ENCODE data around the gene NAV2.

The NAV2 gene

DNA sequence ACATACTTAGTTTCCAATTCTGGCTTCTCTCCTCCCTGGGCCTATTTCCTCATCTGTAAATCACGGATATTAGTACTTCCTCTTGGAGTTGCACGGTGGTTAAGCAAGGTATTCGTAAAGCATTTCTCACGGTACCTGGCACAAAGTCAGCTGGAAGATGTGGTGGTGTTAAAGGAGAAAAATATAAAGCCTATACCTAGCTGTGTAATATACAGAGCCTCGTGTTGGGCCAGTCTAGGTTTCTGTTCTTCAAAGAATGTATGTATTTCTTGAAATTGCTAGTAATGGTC is 400.5 kb downstream of the NAV2 start:
- peak overlapping the region; percentile 86 for H2BK5ac ChIP-seq (ENCODE audit: low read depth, low read length, poor library complexity)
- peak overlapping the region; percentile 98 for H3K27ac ChIP-seq (ENCODE audit: low read depth, low read length)
- peak overlapping the region; percentile 86 for H2BK120ac ChIP-seq (ENCODE audit: insufficient read depth, low read length, poor library complexity)
- H3K36me3 ChIP-seq (ENCODE audit: control insufficient read depth in 1 of 2, insufficient read depth in 2 of 2, low read length in 2 of 2), result peaks cover 30 to 49% of the 10 kb centered on the region in 2 experiments
- peak overlapping the region; percentile 79 for H4K8ac ChIP-seq (ENCODE audit: low read depth, low read length)
- no peaks in the 10 kb centered on the region for H3K9me3 ChIP-seq (ENCODE audit: insufficient read depth, low read depth, low read length)
- no peaks in the 10 kb centered on the region for H3K79me2 ChIP-seq (ENCODE audit: control insufficient read depth, insufficient read depth, low read length, poor library complexity)
- no CpG with 5 or more reads among the region's 5 CpGs for WGBS (ENCODE audit: extremely low coverage, insufficient coverage, insufficient read length)
- H4K91ac ChIP-seq (ENCODE audit: low read depth, low read length), result peak overlapping the region; percentile 92
- peaks cover 14% of the 10 kb centered on the region for H3K79me1 ChIP-seq (ENCODE audit: low read length)
- peak overlapping the region; percentile 87 for H2BK12ac ChIP-seq (ENCODE audit: low read length)
- H3K23ac ChIP-seq (ENCODE audit: low read length), result no peak overlapping the region
- no peak overlapping the region for H4K12ac ChIP-seq (ENCODE audit: low read depth, low read length)
- H3K4me2 ChIP-seq (ENCODE audit: low read length), result no peak overlapping the region
- no peak overlapping the region for H2AFZ ChIP-seq (ENCODE audit: insufficient read depth, low read length, poor library complexity)
- H3K27me3 ChIP-seq (ENCODE audit: insufficient read depth, low read length), result no peaks in the 10 kb centered on the region
- peak overlapping the region; percentile 82 for H3K14ac ChIP-seq (ENCODE audit: low read length)
- no peak overlapping the region for H3K4me3 ChIP-seq (ENCODE audit: low read depth, low read length)
- H3K4ac ChIP-seq (ENCODE audit: low read depth, low read length), result peak overlapping the region; percentile 17
- H3K4me1 ChIP-seq (ENCODE audit: control insufficient read depth in 1 of 2, insufficient read depth in 2 of 2, low read length in 2 of 2), result peaks cover 14 to 29% of the 10 kb centered on the region in 2 experiments
- no peak overlapping the region for H3K18ac ChIP-seq (ENCODE audit: low read length)
- no peak overlapping the region for H3K9ac ChIP-seq (ENCODE audit: low read length)
- no peak overlapping the region for H2AK5ac ChIP-seq (ENCODE audit: low read length)
- no peak for DNase-seq

DNA sequence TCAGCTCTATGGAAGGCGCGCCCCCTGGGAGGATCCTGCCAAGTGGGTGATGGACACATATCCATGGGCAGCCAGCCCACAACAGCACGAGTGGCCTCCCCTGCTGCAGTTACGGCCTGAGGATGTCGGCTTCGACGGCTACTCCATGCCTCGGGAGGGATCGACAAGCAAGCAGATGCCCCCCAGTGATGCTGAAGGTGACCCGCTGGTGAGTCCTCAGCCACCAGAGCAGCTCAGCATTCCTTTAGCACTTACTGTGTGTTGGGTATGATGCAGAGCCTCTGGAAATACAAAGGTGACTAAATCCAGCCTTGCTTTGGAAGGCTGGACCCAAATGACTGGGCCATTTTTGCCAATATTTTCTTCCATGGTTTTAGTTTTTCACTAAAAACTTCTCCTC is 402.0 kb downstream of the NAV2 start:
- no peak overlapping the region for H2BK5ac ChIP-seq (ENCODE audit: low read depth, low read length, poor library complexity)
- no peaks in the 10 kb centered on the region for H3K9me3 ChIP-seq (ENCODE audit: insufficient read depth, low read depth, low read length)
- H3K4me3 ChIP-seq (ENCODE audit: low read depth, low read length), result no peak overlapping the region
- no peak overlapping the region for H2AFZ ChIP-seq (ENCODE audit: insufficient read depth, low read length, poor library complexity)
- H3K4me2 ChIP-seq (ENCODE audit: low read length), result no peak overlapping the region
- H4K8ac ChIP-seq (ENCODE audit: low read depth, low read length), result no peak overlapping the region
- H3K23ac ChIP-seq (ENCODE audit: low read length), result no peak overlapping the region
- H3K4ac ChIP-seq (ENCODE audit: low read depth, low read length), result no peak overlapping the region
- peaks cover 40 to 58% of the 10 kb centered on the region in 2 experiments for H3K36me3 ChIP-seq (ENCODE audit: control insufficient read depth in 1 of 2, insufficient read depth in 2 of 2, low read length in 2 of 2)
- H3K27ac ChIP-seq (ENCODE audit: low read depth, low read length), result no peak overlapping the region
- DNase-seq, result no peak
- H4K12ac ChIP-seq (ENCODE audit: low read depth, low read length), result no peak overlapping the region
- WGBS (ENCODE audit: extremely low coverage, insufficient coverage, insufficient read length), result no CpG with 5 or more reads among the region's 10 CpGs
- no peak overlapping the region for H4K91ac ChIP-seq (ENCODE audit: low read depth, low read length)
- peaks cover 14 to 29% of the 10 kb centered on the region in 2 experiments for H3K4me1 ChIP-seq (ENCODE audit: control insufficient read depth in 1 of 2, insufficient read depth in 2 of 2, low read length in 2 of 2)
- no peaks in the 10 kb centered on the region for H3K79me2 ChIP-seq (ENCODE audit: control insufficient read depth, insufficient read depth, low read length, poor library complexity)
- H3K9ac ChIP-seq (ENCODE audit: low read length), result no peak overlapping the region
- H2AK5ac ChIP-seq (ENCODE audit: low read length), result no peak overlapping the region
- no peak overlapping the region for H3K14ac ChIP-seq (ENCODE audit: low read length)
- no peak overlapping the region for H2BK12ac ChIP-seq (ENCODE audit: low read length)
- no peak overlapping the region for H2BK120ac ChIP-seq (ENCODE audit: insufficient read depth, low read length, poor library complexity)
- H3K79me1 ChIP-seq (ENCODE audit: low read length), result peaks cover 14% of the 10 kb centered on the region
- H3K18ac ChIP-seq (ENCODE audit: low read length), result no peak overlapping the region
- H3K27me3 ChIP-seq (ENCODE audit: insufficient read depth, low read length), result no peaks in the 10 kb centered on the region

DNA sequence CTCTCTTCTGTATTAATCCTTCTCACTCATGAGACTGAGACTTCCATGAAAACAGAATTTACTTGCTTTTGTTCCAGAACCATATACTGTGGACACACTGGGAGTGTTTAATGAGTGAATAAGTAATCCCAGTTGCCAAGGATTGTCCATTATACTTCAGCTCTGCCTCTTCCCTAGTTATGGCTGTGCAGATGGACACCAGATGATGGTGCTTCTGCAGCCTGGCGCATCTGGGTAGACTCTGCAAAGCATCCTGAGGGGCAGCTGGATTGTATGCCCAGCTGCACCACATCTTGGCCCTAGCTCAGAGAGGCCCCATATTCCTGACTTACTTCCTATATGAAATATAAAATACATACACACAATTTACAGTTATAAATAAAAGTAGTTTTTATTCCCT is 404.2 kb downstream of the NAV2 start:
- Histone ChIP-seq H3K4me1 (ENCODE audit: control insufficient read depth in 1 of 2, insufficient read depth in 2 of 2, low read length in 2 of 2) (peaks cover 8 to 10% of the 10 kb centered on the region in 2 experiments), H3K9me3 (ENCODE audit: insufficient read depth, low read depth, low read length) (no peaks in the 10 kb centered on the region), H2BK12ac (ENCODE audit: low read length) (no peak overlapping the region), H3K9ac (ENCODE audit: low read length) (no peak overlapping the region), H3K27ac (ENCODE audit: low read depth, low read length) (no peak overlapping the region), H3K27me3 (ENCODE audit: insufficient read depth, low read length) (no peaks in the 10 kb centered on the region), H4K91ac (ENCODE audit: low read depth, low read length) (no peak overlapping the region), H3K36me3 (ENCODE audit: control insufficient read depth in 1 of 2, insufficient read depth in 2 of 2, low read length in 2 of 2) (peaks cover 31 to 57% of the 10 kb centered on the region in 2 experiments), H3K14ac (ENCODE audit: low read length) (no peak overlapping the region), H2BK120ac (ENCODE audit: insufficient read depth, low read length, poor library complexity) (no peak overlapping the region), H3K79me2 (ENCODE audit: control insufficient read depth, insufficient read depth, low read length, poor library complexity) (no peaks in the 10 kb centered on the region), H4K8ac (ENCODE audit: low read depth, low read length) (no peak overlapping the region), H3K23ac (ENCODE audit: low read length) (no peak overlapping the region), H3K4me3 (ENCODE audit: low read depth, low read length) (no peak overlapping the region), H3K18ac (ENCODE audit: low read length) (no peak overlapping the region), H3K4me2 (ENCODE audit: low read length) (no peak overlapping the region), H2AFZ (ENCODE audit: insufficient read depth, low read length, poor library complexity) (no peak overlapping the region), H4K12ac (ENCODE audit: low read depth, low read length) (no peak overlapping the region), H3K79me1 (ENCODE audit: low read length) (peaks cover 10% of the 10 kb centered on the region), H3K4ac (ENCODE audit: low read depth, low read length) (no peak overlapping the region), H2BK5ac (ENCODE audit: low read depth, low read length, poor library complexity) (no peak overlapping the region), H2AK5ac (ENCODE audit: low read length) (no peak overlapping the region)
- whole genome bisulfite sequencing (ENCODE audit: extremely low coverage, insufficient coverage, insufficient read length), result no CpG with 5 or more reads among the region's 1 CpG
- DNase-seq, result no peak

- no peak overlapping the region for H3K4me3 ChIP-seq (ENCODE audit: low read depth, low read length)
- H3K4me1 ChIP-seq (ENCODE audit: control insufficient read depth in 1 of 2, insufficient read depth in 2 of 2, low read length in 2 of 2), result peaks cover 5 to 7% of the 10 kb centered on the region in 2 experiments
- H3K23ac ChIP-seq (ENCODE audit: low read length), result no peak overlapping the region
- no CpG with 5 or more reads among the region's 5 CpGs for WGBS (ENCODE audit: extremely low coverage, insufficient coverage, insufficient read length)
- H3K36me3 ChIP-seq (ENCODE audit: control insufficient read depth in 1 of 2, insufficient read depth in 2 of 2, low read length in 2 of 2), result peaks cover 31 to 57% of the 10 kb centered on the region in 2 experiments
- no peak overlapping the region for H3K14ac ChIP-seq (ENCODE audit: low read length)
- H2BK5ac ChIP-seq (ENCODE audit: low read depth, low read length, poor library complexity), result no peak overlapping the region
- H3K4ac ChIP-seq (ENCODE audit: low read depth, low read length), result no peak overlapping the region
- H3K27me3 ChIP-seq (ENCODE audit: insufficient read depth, low read length), result no peaks in the 10 kb centered on the region
- H2AFZ ChIP-seq (ENCODE audit: insufficient read depth, low read length, poor library complexity), result no peak overlapping the region
- H3K79me2 ChIP-seq (ENCODE audit: control insufficient read depth, insufficient read depth, low read length, poor library complexity), result no peaks in the 10 kb centered on the region
- no peak overlapping the region for H4K8ac ChIP-seq (ENCODE audit: low read depth, low read length)
- peak; percentile 47 to 68 for DNase-seq
- no peak overlapping the region for H3K27ac ChIP-seq (ENCODE audit: low read depth, low read length)
- H2BK120ac ChIP-seq (ENCODE audit: insufficient read depth, low read length, poor library complexity), result no peak overlapping the region
- H3K9me3 ChIP-seq (ENCODE audit: insufficient read depth, low read depth, low read length), result no peaks in the 10 kb centered on the region
- no peak overlapping the region for H3K18ac ChIP-seq (ENCODE audit: low read length)
- H3K9ac ChIP-seq (ENCODE audit: low read length), result no peak overlapping the region
- H4K91ac ChIP-seq (ENCODE audit: low read depth, low read length), result no peak overlapping the region
- no peak overlapping the region for H4K12ac ChIP-seq (ENCODE audit: low read depth, low read length)
- no peak overlapping the region for H3K4me2 ChIP-seq (ENCODE audit: low read length)
- H2AK5ac ChIP-seq (ENCODE audit: low read length), result no peak overlapping the region
- peaks cover 7% of the 10 kb centered on the region for H3K79me1 ChIP-seq (ENCODE audit: low read length)
- H2BK12ac ChIP-seq (ENCODE audit: low read length), result no peak overlapping the region
These were observed 404.7 kb downstream of the NAV2 start for GRCh38 chr11:20117291-20117690.

Measured in trophoblast cell (in vitro differentiated cells and primary cell).